Heart left ventricle (tissue), 13 donors: ENCODE results near the gene EIF2B2.
A peak's percentile ranks its signal among the peaks of the same experiment; 100 is the strongest.

ENCODE experiments used
- POLR2A ChIP-seq, 2 donors: fragments of 450-650 bp; IDR thresholded peaks; one replicate each; pipeline ENCODE4 v1.6.1; 2017; ENCODE audit warnings: antibody characterized with exemption in 2 of 2, mild to moderate bottlenecking in 2 of 2, moderate library complexity in 2 of 2
- TF ChIP-seq, protein P1 (sequence below), 12 donors: fragments of 200-600 bp; sonication (generic) in 4 of 12; IDR thresholded peaks; one replicate each; pipeline versions ENCODE4 v1.5.0 to v1.8.0; 2018 to 2022; ENCODE audit warnings: antibody characterized with exemption in 12 of 12, mild to moderate bottlenecking in 5 of 12
- donor health status: ischemic (EF 13 %, LVEDD 7.1; RV severe dilation, severe dysfunction).
- donor health status: DM: no; HTN: yes; CAD: no.
- donor health status: DM: no; HTN: no; CAD: no.
- donor health status: ischemic (EF 25% LVEDD 6.9; RV normal size, moderate dysfunction).
- donor health status: ischemic (EF 25% LVEDD 5.7; RV mildly dilated, moderate dysfunction).
- donor health status: ischemic (EF 35%, LVEDD 5.7; RV mildly dilated, moderate dysfunction).
- donor health status: nonischemic (EF 11% LVEDD 7.7; RV severe dilation, severe dysfunction).
- donor health status: DM: yes; HTN: yes; CAD: no.
- donor health status: PGD.
- donor health status: ischemic (EF 29% LVEDD 5.4; RV normal size, mild dysfunction).
- donor health status: nonischemic (EF 23%, LVEDD 6.1; RV moderate dilation, normal function).

DNA sequence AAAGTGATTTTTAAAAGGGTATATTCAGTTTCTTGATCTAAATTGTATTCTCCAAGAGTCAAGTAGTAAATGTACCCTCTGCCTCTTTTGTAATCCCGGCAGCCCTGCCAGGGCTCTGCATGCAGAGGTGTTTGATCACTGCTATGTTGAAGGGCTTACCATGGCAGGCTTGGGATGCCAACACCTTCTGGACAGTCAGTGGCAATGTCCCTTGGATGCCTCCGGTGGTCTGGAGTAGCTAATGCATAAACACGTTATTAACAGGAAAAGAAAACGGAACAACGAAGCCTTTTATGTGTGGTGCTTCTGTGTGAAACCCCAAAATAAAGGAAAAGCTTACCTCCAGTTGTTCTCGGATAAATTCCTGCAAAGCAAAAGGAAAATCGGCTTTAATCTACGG lies 19.9 kb downstream of the EIF2B2 start:
- TF ChIP-seq POLR2A (IDR thresholded peaks at IDR 0.05) = no peak
- TF ChIP-seq, protein P1, sequence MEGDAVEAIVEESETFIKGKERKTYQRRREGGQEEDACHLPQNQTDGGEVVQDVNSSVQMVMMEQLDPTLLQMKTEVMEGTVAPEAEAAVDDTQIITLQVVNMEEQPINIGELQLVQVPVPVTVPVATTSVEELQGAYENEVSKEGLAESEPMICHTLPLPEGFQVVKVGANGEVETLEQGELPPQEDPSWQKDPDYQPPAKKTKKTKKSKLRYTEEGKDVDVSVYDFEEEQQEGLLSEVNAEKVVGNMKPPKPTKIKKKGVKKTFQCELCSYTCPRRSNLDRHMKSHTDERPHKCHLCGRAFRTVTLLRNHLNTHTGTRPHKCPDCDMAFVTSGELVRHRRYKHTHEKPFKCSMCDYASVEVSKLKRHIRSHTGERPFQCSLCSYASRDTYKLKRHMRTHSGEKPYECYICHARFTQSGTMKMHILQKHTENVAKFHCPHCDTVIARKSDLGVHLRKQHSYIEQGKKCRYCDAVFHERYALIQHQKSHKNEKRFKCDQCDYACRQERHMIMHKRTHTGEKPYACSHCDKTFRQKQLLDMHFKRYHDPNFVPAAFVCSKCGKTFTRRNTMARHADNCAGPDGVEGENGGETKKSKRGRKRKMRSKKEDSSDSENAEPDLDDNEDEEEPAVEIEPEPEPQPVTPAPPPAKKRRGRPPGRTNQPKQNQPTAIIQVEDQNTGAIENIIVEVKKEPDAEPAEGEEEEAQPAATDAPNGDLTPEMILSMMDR (IDR thresholded peaks at IDR 0.05) = peak in 10 of 12 donors; percentile 11 to 46 (median 35)
